Smooth muscle cell (in vitro differentiated cells): ENCODE measurements around the gene C12orf54. TPM values are rescaled to one million over a fixed set of nuclear protein-coding genes. Genes with fewer than 3 reads are reported as not detected.
"Not testable (repeated sequence)": the region's sequence is repeated elsewhere in the genome, so short reads cannot be mapped to it uniquely, and the experiment has no call there.

Experiments used
- DNase-seq: peaks from one replicate; lab custom pipeline; 2025; ENCODE audit not compliant: unreplicated experiment; lab: John Stamatoyannopoulos, UW
- H2AFZ ChIP-seq: fragments of 200-600 bp; sonication (generic); 2 replicates; pipeline ENCODE4 v1.6.0; 2016; ENCODE audit warnings: antibody characterized with exemption, low read depth, mild to moderate bottlenecking
- H3F3A ChIP-seq: fragments of 200-600 bp; sonication (generic); 2 replicates; pipeline ENCODE4 v1.6.0; 2017; ENCODE audit warnings: antibody characterized with exemption, low read depth
- H3K27ac ChIP-seq: fragments of 200-600 bp; sonication (generic); 2 replicates; pipeline ENCODE4 v1.5.1; 2016; ENCODE audit warnings: low read depth, mild to moderate bottlenecking
- H3K27me3 ChIP-seq: fragments of 200-600 bp; sonication (generic); 2 replicates; pipeline ENCODE4 v1.6.1; 2016; ENCODE audit warnings: low read depth, mild to moderate bottlenecking
- H3K36me3 ChIP-seq: fragments of 200-600 bp; sonication (generic); 2 replicates; pipeline ENCODE4 v1.5.1; 2016; ENCODE audit warnings: low read depth
- H3K4me1 ChIP-seq: fragments of 200-600 bp; sonication (generic); 2 replicates; pipeline ENCODE4 v1.5.1; 2016; ENCODE audit warnings: low read depth
- H3K4me2 ChIP-seq: fragments of 200-600 bp; sonication (generic); 2 replicates; pipeline ENCODE4 v1.6.0; 2016; ENCODE audit warnings: mild to moderate bottlenecking
- H3K4me3 ChIP-seq: fragments of 200-600 bp; sonication (generic); 2 replicates; pipeline ENCODE4 v1.5.1; 2016; ENCODE audit warnings: mild to moderate bottlenecking
- H3K79me2 ChIP-seq: fragments of 200-600 bp; sonication (generic); 2 replicates; pipeline ENCODE4 v1.6.0; 2016; ENCODE audit warnings: low read depth, mild to moderate bottlenecking
- H3K9ac ChIP-seq: fragments of 200-600 bp; sonication (generic); 2 replicates; pipeline ENCODE4 v1.6.0; 2016; ENCODE audit warnings: low read depth
- H3K9me3 ChIP-seq: fragments of 200-600 bp; sonication (generic); replicated peaks from 2 replicates; pipeline ENCODE4 v1.5.1; 2016; ENCODE audit warnings: low read depth
- H4K20me1 ChIP-seq: fragments of 200-600 bp; sonication (generic); 2 replicates; pipeline ENCODE4 v1.6.0; 2016; ENCODE audit warnings: low read depth
- CTCF ChIP-seq: fragments of 200-600 bp; sonication (generic); IDR thresholded peaks from 2 replicates; pipeline ENCODE4 v1.5.1; 2017; ENCODE audit warnings: borderline replicate concordance, mild to moderate bottlenecking, antibody characterized with exemption; ENCODE audit not compliant: insufficient read depth, poor library complexity, severe bottlenecking
- WGBS: methylation state at CpG from one replicate; pipeline ENCODE4 v1.1.7; 2016; ENCODE audit warnings: low lambda C conversion rate; 5-methylcytosine and 5-hydroxymethylcytosine counted together
- polyA plus RNA-seq: library from polyadenylated mRNA; unstranded; fragments of >200 nt; fragmentation: Nextera tagmentation; extraction: Ambion mirVana; gene quantifications from 2 replicates; pipeline ENCODE4 v1.2.1, GENCODE V29; 2016
- total RNA-seq: library from RNA; depleted of rRNA; stranded (reverse); fragments of >200 nt; gene quantifications from 2 replicates; pipeline ENCODE4 v1.2.3, GENCODE V29; 2014

C12orf54 gene
- total and polyA plus RNA-seq, 2 experiments from 2014 or later: 0.45 to 1.1 TPM

- DNase-seq: no peak
- H2AFZ ChIP-seq: peak overlapping the region; percentile 53
- peaks cover 41% of the 10 kb centered on the region for H3K4me1 ChIP-seq
- no peaks in the 10 kb centered on the region for H4K20me1 ChIP-seq
- H3K36me3 ChIP-seq: no peaks in the 10 kb centered on the region
- WGBS: 76% methylated on average over 3 of the region's 3 CpGs
- H3K27ac ChIP-seq: peak overlapping the region; percentile 87
- no peak overlapping the region for H3K4me2 ChIP-seq
- H3K9ac ChIP-seq: peak overlapping the region; percentile 49
- no peaks in the 10 kb centered on the region for H3K9me3 ChIP-seq
- H3K79me2 ChIP-seq: no peaks in the 10 kb centered on the region
- H3K27me3 ChIP-seq: no peaks in the 10 kb centered on the region
- H3F3A ChIP-seq: no peaks in the 10 kb centered on the region
- H3K4me3 ChIP-seq: no peak overlapping the region
- TF ChIP-seq CTCF: no peak
Observed at GRCh38 chr12:48445538-48445937, 36.8 kb upstream of the C12orf54 start.

- peak overlapping the region; percentile 87 for H3K27ac ChIP-seq
- no peaks in the 10 kb centered on the region for H3K27me3 ChIP-seq
- no peak for DNase-seq
- no peaks in the 10 kb centered on the region for H3K9me3 ChIP-seq
- no peaks in the 10 kb centered on the region for H3K79me2 ChIP-seq
- H2AFZ ChIP-seq: peak overlapping the region; percentile 53
- no peaks in the 10 kb centered on the region for H3F3A ChIP-seq
- 49% methylated on average over 4 of the region's 4 CpGs for WGBS
- H3K36me3 ChIP-seq: no peaks in the 10 kb centered on the region
- H3K4me3 ChIP-seq: no peak overlapping the region
- H3K4me2 ChIP-seq: peak overlapping the region; percentile 25
- peaks cover 33% of the 10 kb centered on the region for H3K4me1 ChIP-seq
- no peak for TF ChIP-seq CTCF
- H3K9ac ChIP-seq: peak overlapping the region; percentile 49
- no peaks in the 10 kb centered on the region for H4K20me1 ChIP-seq
Observed at GRCh38 chr12:48446161-48446776, 36.0 kb upstream of the C12orf54 start.

GRCh38 chr12:48447755-48448154 is 34.5 kb upstream of the C12orf54 start:
- Histone ChIP-seq H3K36me3 (no peaks in the 10 kb centered on the region), H2AFZ (no peak overlapping the region), H4K20me1 (no peaks in the 10 kb centered on the region), H3K27me3 (no peaks in the 10 kb centered on the region), H3K9ac (no peak overlapping the region), H3K4me3 (no peak overlapping the region), H3K79me2 (no peaks in the 10 kb centered on the region), H3F3A (no peaks in the 10 kb centered on the region), H3K4me1 (peaks cover 18% of the 10 kb centered on the region), H3K4me2 (no peak overlapping the region), H3K27ac (no peak overlapping the region), H3K9me3 (no peaks in the 10 kb centered on the region)
- WGBS: 69% methylated on average over 1 of the region's 1 CpG
- TF ChIP-seq CTCF: no peak
- no peak for DNase-seq

GRCh38 chr12:48451372-48451771 is 30.9 kb upstream of the C12orf54 start:
- no peak overlapping the region for H3K9ac ChIP-seq
- H3K27me3 ChIP-seq: no peaks in the 10 kb centered on the region
- H3K27ac ChIP-seq: no peak overlapping the region
- no peak overlapping the region for H2AFZ ChIP-seq
- DNase-seq: no peak
- no peaks in the 10 kb centered on the region for H3K9me3 ChIP-seq
- no peaks in the 10 kb centered on the region for H3K79me2 ChIP-seq
- no peaks in the 10 kb centered on the region for H4K20me1 ChIP-seq
- no peak overlapping the region for H3K4me2 ChIP-seq
- no peak for TF ChIP-seq CTCF
- WGBS: 27% methylated on average over 1 of the region's 1 CpG
- H3F3A ChIP-seq: no peaks in the 10 kb centered on the region
- no peak overlapping the region for H3K4me3 ChIP-seq
- peaks cover 10% of the 10 kb centered on the region for H3K4me1 ChIP-seq
- H3K36me3 ChIP-seq: no peaks in the 10 kb centered on the region

GRCh38 chr12:48452961-48453360 is 29.3 kb upstream of the C12orf54 start:
- H3K4me2 ChIP-seq, H3K4me3 ChIP-seq, H3K27ac ChIP-seq, H3F3A ChIP-seq, H3K4me1 ChIP-seq, H3K9ac ChIP-seq, H2AFZ ChIP-seq, H3K36me3 ChIP-seq, H3K79me2 ChIP-seq, H3K9me3 ChIP-seq, H3K27me3 ChIP-seq, H4K20me1 ChIP-seq, DNase-seq: not testable (repeated sequence)
- WGBS: 87% methylated on average over 2 of the region's 2 CpGs
